PFSK-1 (cell line): ENCODE measurements around the gene PLCXD1.

Source experiments
- FOXP2 ChIP-seq: optimal IDR thresholded peaks from 2 replicates; pipeline ENCODE3; 2011; ENCODE audit warnings: borderline replicate concordance, control low read depth, inconsistent platforms; ENCODE audit not compliant: insufficient read depth; ENCODE audit errors: extremely low read length, extremely low read depth
- POLR2AphosphoS5 ChIP-seq: IDR thresholded peaks from 2 replicates; pipeline ENCODE4 v1.6.1; 2012; ENCODE audit warnings: low read depth, mild to moderate bottlenecking, control low read depth, low read length, moderate library complexity
- REST ChIP-seq, 2 experiments: IDR thresholded peaks; 2 replicates each; pipeline versions ENCODE4 v1.6.1 to v1.8.0; 2011 to 2012; ENCODE audit warnings: low read depth in 2 of 2, low read length in 2 of 2, control low read depth in 1 of 2, inconsistent platforms in 1 of 2, mild to moderate bottlenecking in 1 of 2, moderate library complexity in 1 of 2; ENCODE audit not compliant: insufficient read depth in 1 of 2
- SIN3A ChIP-seq: IDR thresholded peaks from 2 replicates; pipeline ENCODE4 v1.6.1; 2012; ENCODE audit warnings: mild to moderate bottlenecking, low read length, moderate library complexity, borderline replicate concordance; ENCODE audit not compliant: insufficient read depth
- TAF1 ChIP-seq: IDR thresholded peaks from 2 replicates; pipeline ENCODE4 v1.6.1; 2012; ENCODE audit warnings: low read length, control low read depth, borderline replicate concordance; ENCODE audit not compliant: insufficient read depth

The PLCXD1 gene

GRCh38 chrX:285076-285677 is 4.0 kb downstream of the PLCXD1 start:
- TF ChIP-seq TAF1 (no peak), SIN3A (no peak), POLR2AphosphoS5 (no peak)

- TF ChIP-seq SIN3A (no peak), TAF1 (no peak), POLR2AphosphoS5 (no peak), REST (IDR thresholded peaks at IDR 0.05; ENCODE audit: insufficient read depth in 1 of 2, low read depth in 2 of 2, low read length in 2 of 2) (no peak), FOXP2 (no peak)
These were observed 6.5 kb downstream of the PLCXD1 start for GRCh38 chrX:287670-288069.

GRCh38 chrX:288561-288991 is 7.4 kb downstream of the PLCXD1 start:
- no peak for TF ChIP-seq SIN3A
- TF ChIP-seq POLR2AphosphoS5: no peak
- no peak for TF ChIP-seq TAF1
- no peak for TF ChIP-seq REST (IDR thresholded peaks at IDR 0.05; ENCODE audit: insufficient read depth in 1 of 2, low read depth in 2 of 2, low read length in 2 of 2)
- no peak for TF ChIP-seq FOXP2

GRCh38 chrX:290476-291166 is 9.4 kb downstream of the PLCXD1 start:
- no peak for TF ChIP-seq POLR2AphosphoS5
- no peak for TF ChIP-seq SIN3A
- TF ChIP-seq FOXP2: no peak
- TF ChIP-seq TAF1: no peak
- no peak for TF ChIP-seq REST (IDR thresholded peaks at IDR 0.05; ENCODE audit: insufficient read depth in 1 of 2, low read depth in 2 of 2, low read length in 2 of 2)

GRCh38 chrX:291411-291901 is 10.3 kb downstream of the PLCXD1 start:
- TF ChIP-seq TAF1 (no peak), REST (IDR thresholded peaks at IDR 0.05; ENCODE audit: insufficient read depth in 1 of 2, low read depth in 2 of 2, low read length in 2 of 2) (no peak), POLR2AphosphoS5 (no peak), FOXP2 (no peak), SIN3A (no peak)
